ENCODE data around the gene ABCC8.
A peak's percentile ranks its signal among the peaks of the same experiment; 100 is the strongest.

GRCh38 chr11:17498475-17498874 lies 21.8 kb upstream of the ABCC8 start:
- TF ChIP-seq POLR2A (IDR thresholded peaks at IDR 0.05): no peak
- TF ChIP-seq, protein P1, sequence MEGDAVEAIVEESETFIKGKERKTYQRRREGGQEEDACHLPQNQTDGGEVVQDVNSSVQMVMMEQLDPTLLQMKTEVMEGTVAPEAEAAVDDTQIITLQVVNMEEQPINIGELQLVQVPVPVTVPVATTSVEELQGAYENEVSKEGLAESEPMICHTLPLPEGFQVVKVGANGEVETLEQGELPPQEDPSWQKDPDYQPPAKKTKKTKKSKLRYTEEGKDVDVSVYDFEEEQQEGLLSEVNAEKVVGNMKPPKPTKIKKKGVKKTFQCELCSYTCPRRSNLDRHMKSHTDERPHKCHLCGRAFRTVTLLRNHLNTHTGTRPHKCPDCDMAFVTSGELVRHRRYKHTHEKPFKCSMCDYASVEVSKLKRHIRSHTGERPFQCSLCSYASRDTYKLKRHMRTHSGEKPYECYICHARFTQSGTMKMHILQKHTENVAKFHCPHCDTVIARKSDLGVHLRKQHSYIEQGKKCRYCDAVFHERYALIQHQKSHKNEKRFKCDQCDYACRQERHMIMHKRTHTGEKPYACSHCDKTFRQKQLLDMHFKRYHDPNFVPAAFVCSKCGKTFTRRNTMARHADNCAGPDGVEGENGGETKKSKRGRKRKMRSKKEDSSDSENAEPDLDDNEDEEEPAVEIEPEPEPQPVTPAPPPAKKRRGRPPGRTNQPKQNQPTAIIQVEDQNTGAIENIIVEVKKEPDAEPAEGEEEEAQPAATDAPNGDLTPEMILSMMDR (IDR thresholded peaks at IDR 0.05): peak in 2 of 6 experiments; percentile 11 to 39
